Upper lobe of left lung (tissue), 4 donors: ENCODE measurements around the gene GPR87.

ENCODE experiments used
- POLR2A ChIP-seq, 4 donors: fragments of 450-650 bp; IDR thresholded peaks; one replicate each; pipeline ENCODE4 v1.5.1; 2016 to 2017; ENCODE audit warnings: antibody characterized with exemption in 4 of 4, mild to moderate bottlenecking in 2 of 4
- POLR2AphosphoS5 ChIP-seq, 2 donors: sonication (generic); formaldehyde crosslinking; IDR thresholded peaks; one replicate each; pipeline ENCODE4 v1.5.1; 2017; ENCODE audit warnings: antibody characterized with exemption in 2 of 2
- TF ChIP-seq, protein P1 (sequence below), 6 experiments: fragments of 450-650 bp in 4 of 6; fragments of 200-600 bp in 2 of 6; sonication (generic) in 2 of 6; IDR thresholded peaks; one replicate each; pipeline ENCODE4 v1.5.1; 2016 to 2019; ENCODE audit warnings: antibody characterized with exemption in 6 of 6

DNA sequence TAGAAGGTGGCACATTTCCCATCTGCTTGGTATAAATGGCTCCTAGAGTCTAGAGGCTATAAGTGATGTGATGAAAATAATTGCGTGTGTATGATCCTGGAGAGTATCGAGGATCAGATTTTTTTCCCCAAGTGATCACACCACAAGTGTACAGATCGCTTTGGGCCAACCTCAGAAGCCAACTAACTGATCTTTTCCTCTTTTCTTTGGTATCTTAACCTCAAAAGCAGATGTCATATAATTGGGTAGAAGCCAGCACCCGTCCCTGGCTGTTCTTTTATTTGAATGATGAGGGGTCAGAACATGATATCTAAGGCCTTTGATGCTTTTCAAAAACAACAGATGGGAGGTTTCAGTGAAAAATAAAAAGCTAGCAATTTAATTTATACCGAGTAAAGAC, 41.5 kb downstream of the GPR87 start:
- TF ChIP-seq POLR2A (IDR thresholded peaks at IDR 0.05) (no peak), POLR2AphosphoS5 (IDR thresholded peaks at IDR 0.05) (no peak)
- TF ChIP-seq, protein P1, sequence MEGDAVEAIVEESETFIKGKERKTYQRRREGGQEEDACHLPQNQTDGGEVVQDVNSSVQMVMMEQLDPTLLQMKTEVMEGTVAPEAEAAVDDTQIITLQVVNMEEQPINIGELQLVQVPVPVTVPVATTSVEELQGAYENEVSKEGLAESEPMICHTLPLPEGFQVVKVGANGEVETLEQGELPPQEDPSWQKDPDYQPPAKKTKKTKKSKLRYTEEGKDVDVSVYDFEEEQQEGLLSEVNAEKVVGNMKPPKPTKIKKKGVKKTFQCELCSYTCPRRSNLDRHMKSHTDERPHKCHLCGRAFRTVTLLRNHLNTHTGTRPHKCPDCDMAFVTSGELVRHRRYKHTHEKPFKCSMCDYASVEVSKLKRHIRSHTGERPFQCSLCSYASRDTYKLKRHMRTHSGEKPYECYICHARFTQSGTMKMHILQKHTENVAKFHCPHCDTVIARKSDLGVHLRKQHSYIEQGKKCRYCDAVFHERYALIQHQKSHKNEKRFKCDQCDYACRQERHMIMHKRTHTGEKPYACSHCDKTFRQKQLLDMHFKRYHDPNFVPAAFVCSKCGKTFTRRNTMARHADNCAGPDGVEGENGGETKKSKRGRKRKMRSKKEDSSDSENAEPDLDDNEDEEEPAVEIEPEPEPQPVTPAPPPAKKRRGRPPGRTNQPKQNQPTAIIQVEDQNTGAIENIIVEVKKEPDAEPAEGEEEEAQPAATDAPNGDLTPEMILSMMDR (IDR thresholded peaks at IDR 0.05): no peak
